HL-60 (cell line): ENCODE measurements around the gene SLC13A2.

Source experiments
- GABPA ChIP-seq: IDR thresholded peaks from 2 replicates; pipeline ENCODE4 v1.6.1; 2012; ENCODE audit warnings: low read depth
- POLR2AphosphoS5 ChIP-seq: IDR thresholded peaks from 2 replicates; pipeline ENCODE4 v1.6.1; 2012; ENCODE audit warnings: low read depth
- SPI1 ChIP-seq: IDR thresholded peaks from 2 replicates; pipeline ENCODE4 v1.6.1; 2012; ENCODE audit warnings: low read depth, mild to moderate bottlenecking, borderline replicate concordance
- TF ChIP-seq, protein P1 (sequence below): IDR thresholded peaks from one replicate; pipeline ENCODE4 v1.5.1; 2011; ENCODE audit warnings: low read length, control low read depth, inconsistent platforms; ENCODE audit not compliant: insufficient read depth
- TF ChIP-seq, protein P2 (sequence below): IDR thresholded peaks from 2 replicates; pipeline ENCODE4 v1.6.1; 2012; ENCODE audit warnings: low read depth; ENCODE audit not compliant: insufficient replicate concordance

DNA sequence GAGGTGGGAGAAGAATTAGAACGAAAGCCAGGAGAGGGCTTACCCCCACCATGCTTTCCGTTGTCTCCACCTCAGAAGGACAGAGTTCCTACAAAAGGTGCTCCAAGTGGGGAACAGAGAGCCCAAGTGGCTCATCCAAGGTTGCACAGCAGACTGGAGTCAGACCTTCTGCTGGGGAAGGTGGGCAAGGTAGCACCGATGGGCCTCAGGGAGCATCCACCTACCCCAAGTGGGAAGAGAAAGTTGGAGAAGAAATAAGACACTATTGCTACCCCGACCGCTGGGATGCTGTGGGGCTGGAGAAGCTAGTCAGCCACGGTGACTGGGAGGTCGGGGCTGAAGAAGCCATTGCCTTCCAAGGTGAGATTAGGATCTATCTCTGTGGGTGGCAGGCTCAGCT is 57.5 kb downstream of the SLC13A2 start:
- TF ChIP-seq, protein P1, sequence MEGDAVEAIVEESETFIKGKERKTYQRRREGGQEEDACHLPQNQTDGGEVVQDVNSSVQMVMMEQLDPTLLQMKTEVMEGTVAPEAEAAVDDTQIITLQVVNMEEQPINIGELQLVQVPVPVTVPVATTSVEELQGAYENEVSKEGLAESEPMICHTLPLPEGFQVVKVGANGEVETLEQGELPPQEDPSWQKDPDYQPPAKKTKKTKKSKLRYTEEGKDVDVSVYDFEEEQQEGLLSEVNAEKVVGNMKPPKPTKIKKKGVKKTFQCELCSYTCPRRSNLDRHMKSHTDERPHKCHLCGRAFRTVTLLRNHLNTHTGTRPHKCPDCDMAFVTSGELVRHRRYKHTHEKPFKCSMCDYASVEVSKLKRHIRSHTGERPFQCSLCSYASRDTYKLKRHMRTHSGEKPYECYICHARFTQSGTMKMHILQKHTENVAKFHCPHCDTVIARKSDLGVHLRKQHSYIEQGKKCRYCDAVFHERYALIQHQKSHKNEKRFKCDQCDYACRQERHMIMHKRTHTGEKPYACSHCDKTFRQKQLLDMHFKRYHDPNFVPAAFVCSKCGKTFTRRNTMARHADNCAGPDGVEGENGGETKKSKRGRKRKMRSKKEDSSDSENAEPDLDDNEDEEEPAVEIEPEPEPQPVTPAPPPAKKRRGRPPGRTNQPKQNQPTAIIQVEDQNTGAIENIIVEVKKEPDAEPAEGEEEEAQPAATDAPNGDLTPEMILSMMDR, result no peak
- TF ChIP-seq POLR2AphosphoS5 (no peak), GABPA (no peak), SPI1 (no peak)
- TF ChIP-seq, protein P2, sequence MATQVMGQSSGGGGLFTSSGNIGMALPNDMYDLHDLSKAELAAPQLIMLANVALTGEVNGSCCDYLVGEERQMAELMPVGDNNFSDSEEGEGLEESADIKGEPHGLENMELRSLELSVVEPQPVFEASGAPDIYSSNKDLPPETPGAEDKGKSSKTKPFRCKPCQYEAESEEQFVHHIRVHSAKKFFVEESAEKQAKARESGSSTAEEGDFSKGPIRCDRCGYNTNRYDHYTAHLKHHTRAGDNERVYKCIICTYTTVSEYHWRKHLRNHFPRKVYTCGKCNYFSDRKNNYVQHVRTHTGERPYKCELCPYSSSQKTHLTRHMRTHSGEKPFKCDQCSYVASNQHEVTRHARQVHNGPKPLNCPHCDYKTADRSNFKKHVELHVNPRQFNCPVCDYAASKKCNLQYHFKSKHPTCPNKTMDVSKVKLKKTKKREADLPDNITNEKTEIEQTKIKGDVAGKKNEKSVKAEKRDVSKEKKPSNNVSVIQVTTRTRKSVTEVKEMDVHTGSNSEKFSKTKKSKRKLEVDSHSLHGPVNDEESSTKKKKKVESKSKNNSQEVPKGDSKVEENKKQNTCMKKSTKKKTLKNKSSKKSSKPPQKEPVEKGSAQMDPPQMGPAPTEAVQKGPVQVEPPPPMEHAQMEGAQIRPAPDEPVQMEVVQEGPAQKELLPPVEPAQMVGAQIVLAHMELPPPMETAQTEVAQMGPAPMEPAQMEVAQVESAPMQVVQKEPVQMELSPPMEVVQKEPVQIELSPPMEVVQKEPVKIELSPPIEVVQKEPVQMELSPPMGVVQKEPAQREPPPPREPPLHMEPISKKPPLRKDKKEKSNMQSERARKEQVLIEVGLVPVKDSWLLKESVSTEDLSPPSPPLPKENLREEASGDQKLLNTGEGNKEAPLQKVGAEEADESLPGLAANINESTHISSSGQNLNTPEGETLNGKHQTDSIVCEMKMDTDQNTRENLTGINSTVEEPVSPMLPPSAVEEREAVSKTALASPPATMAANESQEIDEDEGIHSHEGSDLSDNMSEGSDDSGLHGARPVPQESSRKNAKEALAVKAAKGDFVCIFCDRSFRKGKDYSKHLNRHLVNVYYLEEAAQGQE, result no peak
